Fibroblast of villous mesenchyme (primary cell): ENCODE results near the gene MAPK8. TPM values are rescaled to one million over a fixed set of nuclear protein-coding genes. Genes with fewer than 3 reads are reported as not detected.

Experiments
- DNase-seq: peaks from one replicate; pipeline ENCODE4 v3.0.0-alpha.2; 2010; ENCODE audit warnings: low read depth
- H3K4me3 ChIP-seq: 2 replicates; pipeline ENCODE4 v1.5.1; 2011; ENCODE audit warnings: low read depth, mild to moderate bottlenecking, low read length
- total RNA-seq: library from RNA; depleted of rRNA; stranded (reverse); fragments of >200 nt; gene quantifications from 2 replicates; pipeline ENCODE4 v1.2.3, GENCODE V29; 2012
- TF ChIP-seq, protein P1 (sequence below): IDR thresholded peaks from 2 replicates; pipeline ENCODE4 v1.5.1; 2012; ENCODE audit warnings: low read depth, mild to moderate bottlenecking, low read length; ENCODE audit not compliant: insufficient read depth

MAPK8 gene
- total RNA-seq, 1 donor = 111 TPM

DNA sequence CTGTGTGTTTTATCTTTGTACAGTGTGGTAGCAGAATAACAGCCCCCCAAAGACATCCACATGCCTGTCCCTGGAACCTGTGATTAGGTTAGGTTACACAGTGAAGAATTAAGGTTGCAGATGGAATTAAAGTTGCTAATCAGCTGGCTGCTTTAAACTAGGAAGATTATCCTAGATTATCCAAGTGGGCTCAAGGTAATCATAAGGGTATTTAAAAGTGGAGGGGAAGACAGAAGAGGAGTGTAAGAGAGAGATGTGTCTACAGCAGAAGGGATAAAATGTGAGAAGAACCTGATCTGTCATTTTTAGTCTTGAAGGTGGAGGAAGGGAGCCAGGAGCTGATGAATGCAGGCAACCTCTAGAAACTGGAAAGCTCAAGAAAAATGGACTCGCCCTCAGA lies 180.8 kb downstream of the MAPK8 start:
- TF ChIP-seq, protein P1, sequence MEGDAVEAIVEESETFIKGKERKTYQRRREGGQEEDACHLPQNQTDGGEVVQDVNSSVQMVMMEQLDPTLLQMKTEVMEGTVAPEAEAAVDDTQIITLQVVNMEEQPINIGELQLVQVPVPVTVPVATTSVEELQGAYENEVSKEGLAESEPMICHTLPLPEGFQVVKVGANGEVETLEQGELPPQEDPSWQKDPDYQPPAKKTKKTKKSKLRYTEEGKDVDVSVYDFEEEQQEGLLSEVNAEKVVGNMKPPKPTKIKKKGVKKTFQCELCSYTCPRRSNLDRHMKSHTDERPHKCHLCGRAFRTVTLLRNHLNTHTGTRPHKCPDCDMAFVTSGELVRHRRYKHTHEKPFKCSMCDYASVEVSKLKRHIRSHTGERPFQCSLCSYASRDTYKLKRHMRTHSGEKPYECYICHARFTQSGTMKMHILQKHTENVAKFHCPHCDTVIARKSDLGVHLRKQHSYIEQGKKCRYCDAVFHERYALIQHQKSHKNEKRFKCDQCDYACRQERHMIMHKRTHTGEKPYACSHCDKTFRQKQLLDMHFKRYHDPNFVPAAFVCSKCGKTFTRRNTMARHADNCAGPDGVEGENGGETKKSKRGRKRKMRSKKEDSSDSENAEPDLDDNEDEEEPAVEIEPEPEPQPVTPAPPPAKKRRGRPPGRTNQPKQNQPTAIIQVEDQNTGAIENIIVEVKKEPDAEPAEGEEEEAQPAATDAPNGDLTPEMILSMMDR = no peak
- no peak for DNase-seq
- H3K4me3 ChIP-seq = no peak overlapping the region

Other genes starting within 250 kb of the MAPK8 start
- under 0.01 TPM in 2 replicates for gene FRMPD2, start 32.0 kb upstream of the MAPK8 start, total RNA-seq